Mucosa of descending colon (tissue), 3 donors: ENCODE results near the gene RAF1. TPM values are rescaled to one million over a fixed set of nuclear protein-coding genes. Genes with fewer than 3 reads are reported as not detected.

Experiments used
- ATAC-seq: fragments of 200-7000 bp; cut with Tn5 transposase; one replicate; pipeline ENCODE4 v1.9.1; 2020; ENCODE audit warnings: mild to moderate bottlenecking, moderate library complexity
- DNase-seq, 3 donors: peaks; one replicate each; pipeline ENCODE4 v3.0.0-alpha.2; 2020
- H3K36me3 ChIP-seq: fragments of 200-600 bp; one replicate; pipeline ENCODE4 v1.8.0; 2021; ENCODE audit warnings: low read depth, mild to moderate bottlenecking
- H3K4me1 ChIP-seq: fragments of 200-600 bp; one replicate; pipeline ENCODE4 v1.8.0; 2021; ENCODE audit warnings: low read depth, mild to moderate bottlenecking
- H3K4me3 ChIP-seq: fragments of 200-600 bp; one replicate; pipeline ENCODE4 v1.8.0; 2021; ENCODE audit warnings: mild to moderate bottlenecking
- H3K9me3 ChIP-seq: fragments of 200-600 bp; one replicate; pipeline ENCODE4 v1.8.0; 2021; ENCODE audit warnings: mild to moderate bottlenecking
- intact Hi-C, 2 donors: fragments of 100-400 bp; cut with DNase I in 1 of 2; cut with micrococcal nuclease in 1 of 2; formaldehyde crosslinking; loops; one replicate each; pipeline versions ENCODE4 v1.11.0 to v1.11.1; 2022; cut with DNase I, micrococcal nuclease
- total RNA-seq, 3 donors: library from RNA; stranded (reverse); fragmentation: NEBNext Ultra II Directional in 2 of 3; extraction: Animal tissue kit (Norgen Biotek cat#: 25700) in 2 of 3; gene quantifications; one replicate each; pipeline versions ENCODE4 v1.2.1 to v1.2.4, GENCODE V29; 2021 to 2023
- TF ChIP-seq, protein P1 (sequence below): fragments of 200-600 bp; IDR thresholded peaks from one replicate; pipeline ENCODE4 v1.8.0; 2022; ENCODE audit warnings: antibody characterized with exemption, mild to moderate bottlenecking
- donor health status: DM: no; HTN: no; CAD: no; lungs with moderate emphysema.
- donor health status: DM: no; HTN: no; CAD: no.
- donor health status: DM: no; HTN: yes; CAD: no.

The RAF1 gene
- total RNA-seq, 3 donors from 2014 or later = 75.4 to 99.7 (median 76.9) TPM

DNA sequence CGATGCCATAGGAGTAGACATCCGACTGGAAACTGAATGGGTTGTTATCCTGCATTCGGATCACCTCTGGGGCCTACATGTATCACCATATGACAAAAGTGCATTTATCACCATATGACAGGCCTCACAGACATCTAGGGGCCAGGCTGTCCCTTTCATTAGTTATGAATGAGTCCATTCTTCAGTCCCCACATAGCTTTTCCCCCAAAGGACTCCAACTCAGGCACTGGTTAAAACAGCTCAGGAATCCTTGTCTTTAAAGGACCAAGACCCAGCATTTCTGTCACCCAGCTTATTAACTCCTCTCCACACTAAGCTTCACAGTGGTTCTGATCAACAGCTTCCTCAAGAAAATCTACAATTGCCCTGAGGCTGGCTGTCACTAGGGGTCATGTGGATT lies 78.7 kb downstream of the RAF1 start:
- DNase-seq (no peak), ATAC-seq (no peak)
- no peaks in the 10 kb centered on the region for H3K9me3 ChIP-seq
- H3K4me1 ChIP-seq = no peaks in the 10 kb centered on the region
- TF ChIP-seq, protein P1, sequence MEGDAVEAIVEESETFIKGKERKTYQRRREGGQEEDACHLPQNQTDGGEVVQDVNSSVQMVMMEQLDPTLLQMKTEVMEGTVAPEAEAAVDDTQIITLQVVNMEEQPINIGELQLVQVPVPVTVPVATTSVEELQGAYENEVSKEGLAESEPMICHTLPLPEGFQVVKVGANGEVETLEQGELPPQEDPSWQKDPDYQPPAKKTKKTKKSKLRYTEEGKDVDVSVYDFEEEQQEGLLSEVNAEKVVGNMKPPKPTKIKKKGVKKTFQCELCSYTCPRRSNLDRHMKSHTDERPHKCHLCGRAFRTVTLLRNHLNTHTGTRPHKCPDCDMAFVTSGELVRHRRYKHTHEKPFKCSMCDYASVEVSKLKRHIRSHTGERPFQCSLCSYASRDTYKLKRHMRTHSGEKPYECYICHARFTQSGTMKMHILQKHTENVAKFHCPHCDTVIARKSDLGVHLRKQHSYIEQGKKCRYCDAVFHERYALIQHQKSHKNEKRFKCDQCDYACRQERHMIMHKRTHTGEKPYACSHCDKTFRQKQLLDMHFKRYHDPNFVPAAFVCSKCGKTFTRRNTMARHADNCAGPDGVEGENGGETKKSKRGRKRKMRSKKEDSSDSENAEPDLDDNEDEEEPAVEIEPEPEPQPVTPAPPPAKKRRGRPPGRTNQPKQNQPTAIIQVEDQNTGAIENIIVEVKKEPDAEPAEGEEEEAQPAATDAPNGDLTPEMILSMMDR = no peak
- intact Hi-C loops = no loop called here
- H3K36me3 ChIP-seq = peaks cover 23% of the 10 kb centered on the region
- no peak overlapping the region for H3K4me3 ChIP-seq

DNA sequence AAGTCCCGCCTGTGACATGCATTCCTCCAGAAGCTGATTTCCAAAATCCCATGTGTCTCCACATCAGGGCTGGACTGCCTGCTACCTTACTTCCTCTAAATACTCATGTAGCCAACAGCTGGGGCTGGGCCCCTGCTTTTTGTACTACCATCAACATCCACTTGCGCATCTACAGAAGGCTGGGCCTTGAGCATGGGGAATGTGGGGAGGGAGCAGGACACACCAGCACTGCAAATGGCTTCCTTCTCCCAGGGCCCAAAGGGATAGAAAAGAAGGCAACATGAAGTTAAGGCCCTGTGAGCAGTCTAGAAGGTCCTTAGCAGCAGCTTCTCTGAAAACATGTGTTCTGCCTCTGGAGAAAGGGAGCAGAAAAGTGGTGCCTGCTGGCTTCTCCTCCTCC lies 79.8 kb downstream of the RAF1 start:
- Histone ChIP-seq H3K9me3 (no peaks in the 10 kb centered on the region), H3K4me1 (no peaks in the 10 kb centered on the region), H3K36me3 (peaks cover 23% of the 10 kb centered on the region), H3K4me3 (no peak overlapping the region)
- TF ChIP-seq, protein P1 = no peak
- intact Hi-C loops = no loop called here
- DNase-seq (no peak), ATAC-seq (no peak)

DNA sequence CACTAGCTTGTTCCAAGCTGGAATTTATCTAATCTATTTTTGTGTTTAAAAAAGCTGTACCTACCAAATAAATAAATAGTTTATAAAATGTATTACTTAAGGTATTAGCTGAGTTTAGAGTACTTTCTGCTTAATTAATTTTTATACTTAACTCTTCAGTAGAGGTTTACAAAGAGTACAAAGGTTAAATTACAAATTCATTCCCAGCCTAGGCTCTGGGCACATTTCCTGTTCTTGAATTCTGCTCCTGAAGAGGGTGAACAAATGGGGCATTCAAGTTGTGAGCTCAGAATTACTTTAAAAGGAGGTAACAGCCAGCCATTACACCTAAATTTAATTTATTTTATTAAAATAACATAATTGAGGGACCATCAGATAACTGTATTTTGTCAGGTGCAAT lies 80.6 kb downstream of the RAF1 start:
- TF ChIP-seq, protein P1 = no peak
- no peak for ATAC-seq
- H3K4me3 ChIP-seq = no peak overlapping the region
- DNase-seq = no peak
- H3K36me3 ChIP-seq = peaks cover 23% of the 10 kb centered on the region
- intact Hi-C loops = no loop called here
- no peaks in the 10 kb centered on the region for H3K9me3 ChIP-seq
- H3K4me1 ChIP-seq = no peaks in the 10 kb centered on the region

- ATAC-seq (no peak), DNase-seq (no peak)
- Histone ChIP-seq H3K9me3 (no peaks in the 10 kb centered on the region), H3K4me1 (no peaks in the 10 kb centered on the region), H3K36me3 (peaks cover 23% of the 10 kb centered on the region), H3K4me3 (no peak overlapping the region)
- intact Hi-C loops = no loop called here
- TF ChIP-seq, protein P1 = no peak
Observed at GRCh38 chr3:12582730-12583129, 81.2 kb downstream of the RAF1 start.

DNA sequence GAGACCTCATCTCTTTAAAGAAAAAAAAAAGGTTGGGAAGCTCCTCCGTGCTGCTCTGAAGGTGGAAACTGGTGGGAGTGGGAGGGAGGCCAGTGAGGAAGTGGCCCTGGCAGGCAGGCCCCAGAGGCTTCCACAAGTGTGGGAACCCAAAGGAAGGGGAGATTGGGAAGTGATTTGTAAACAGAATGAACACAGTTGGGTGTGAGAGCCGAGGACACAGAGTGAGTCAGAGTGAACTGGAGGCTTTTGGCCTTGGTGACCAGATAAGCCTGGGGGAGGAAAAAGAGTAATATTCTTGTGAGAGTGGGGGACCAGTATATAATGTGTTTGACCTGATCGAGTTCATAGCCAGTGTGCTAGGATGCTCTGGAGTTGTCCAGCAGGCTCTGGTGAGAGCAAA lies 84.0 kb downstream of the RAF1 start:
- Histone ChIP-seq H3K9me3 (no peaks in the 10 kb centered on the region), H3K36me3 (peaks cover 12% of the 10 kb centered on the region), H3K4me3 (no peak overlapping the region), H3K4me1 (no peaks in the 10 kb centered on the region)
- DNase-seq = no peak
- intact Hi-C loops = no loop called here
- no peak for ATAC-seq
- TF ChIP-seq, protein P1 = no peak

GRCh38 chr3:12579456-12579855 lies 84.5 kb downstream of the RAF1 start:
- no peak for ATAC-seq
- no peaks in the 10 kb centered on the region for H3K4me1 ChIP-seq
- peaks cover 9% of the 10 kb centered on the region for H3K36me3 ChIP-seq
- no peak overlapping the region for H3K4me3 ChIP-seq
- H3K9me3 ChIP-seq = no peaks in the 10 kb centered on the region
- DNase-seq = no peak
- TF ChIP-seq, protein P1 = no peak
- intact Hi-C loops = no loop called here
